GM20431 (cell line): ENCODE results near the gene LRRC37B.
"Not testable (repeated sequence)": the region's sequence is repeated elsewhere in the genome, so short reads cannot be mapped to it uniquely, and the experiment has no call there.

Experiments
- in situ Hi-C: fragments of 300-500 bp; cut with MseI, MboI; formaldehyde crosslinking; loops from one replicate; pipeline ENCODE4 v1.15.0; 2020; ENCODE audit warnings: low sequenced_read_pairs; ENCODE audit not compliant: unreplicated experiment

LRRC37B gene

DNA sequence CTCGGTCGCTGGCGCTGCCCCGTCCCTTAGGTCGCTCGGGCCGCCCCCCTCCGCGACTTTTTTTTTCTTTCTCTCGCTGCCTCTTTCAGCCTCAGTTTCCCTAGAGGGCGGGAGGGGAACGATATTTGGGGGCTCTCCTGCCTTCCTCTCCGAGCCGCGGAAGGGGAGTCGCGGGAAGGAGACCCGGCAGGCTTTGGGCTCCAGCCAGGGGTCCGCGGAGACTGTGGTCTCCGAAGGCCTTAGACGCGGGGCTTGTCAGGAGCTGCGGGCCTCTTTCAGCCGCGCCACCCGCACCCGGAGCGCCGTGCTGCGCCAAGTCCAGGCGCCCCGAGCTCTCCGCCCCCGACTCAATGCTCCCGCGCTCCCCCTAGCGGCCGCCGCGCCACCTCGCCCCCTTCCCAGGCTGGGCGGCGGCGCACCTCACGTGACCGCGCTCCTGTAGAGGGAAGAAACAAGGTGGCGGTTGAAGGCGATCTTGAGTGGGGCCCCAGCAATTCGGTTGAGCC, at the start of gene LRRC37B:
TSS of gene LRRC37B (plus strand) at position 427 of the 506 bp plus-strand sequence. CDS start 14,010 bp downstream, outside the sequence.
- in situ Hi-C loops = loop anchor here (25.0 kb wide), 1 partner anchor 130 kb away; the partner anchor contains the start of gene RHOT1

DNA sequence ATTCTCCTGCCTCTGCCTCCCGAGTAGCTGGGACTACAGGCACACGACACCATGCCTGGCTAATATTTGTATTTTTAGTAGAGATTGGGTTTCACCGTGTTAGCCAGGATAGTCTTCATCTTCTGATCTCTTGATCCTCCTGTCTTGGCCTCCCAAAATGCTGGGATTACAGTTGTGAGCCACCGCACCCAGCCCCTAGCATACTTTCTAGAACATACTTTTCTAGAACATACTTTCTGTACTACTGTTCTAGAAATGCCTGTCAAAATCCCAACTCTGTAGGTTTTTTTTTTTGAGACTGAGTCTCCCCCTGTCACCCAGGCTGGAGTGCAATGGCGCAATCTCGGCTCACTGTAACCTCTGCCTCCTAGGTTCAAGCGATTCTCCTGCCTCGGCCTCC, 43.1 kb upstream of the LRRC37B start:
- in situ Hi-C loops = not testable (repeated sequence)

DNA sequence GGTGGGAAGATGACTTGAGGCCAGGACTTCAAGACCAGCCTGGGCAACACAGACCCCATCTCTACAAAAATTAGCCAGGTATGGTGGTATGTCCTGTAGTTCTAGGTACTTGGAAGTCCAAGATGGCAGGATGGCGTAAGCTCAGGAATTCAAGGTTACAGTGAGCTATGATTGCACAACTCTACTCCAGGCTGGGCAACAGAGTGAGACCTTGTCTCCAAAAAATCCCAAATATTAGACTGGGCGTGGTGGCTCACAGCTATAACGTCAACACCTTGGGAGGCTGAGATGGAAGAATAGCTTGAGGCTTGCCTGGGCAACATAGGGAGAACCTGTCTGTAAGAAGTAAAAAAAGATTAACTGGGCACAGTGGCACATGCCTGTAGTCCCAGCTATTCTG, 39.5 kb upstream of the LRRC37B start:
- in situ Hi-C loops = no loop called here

DNA sequence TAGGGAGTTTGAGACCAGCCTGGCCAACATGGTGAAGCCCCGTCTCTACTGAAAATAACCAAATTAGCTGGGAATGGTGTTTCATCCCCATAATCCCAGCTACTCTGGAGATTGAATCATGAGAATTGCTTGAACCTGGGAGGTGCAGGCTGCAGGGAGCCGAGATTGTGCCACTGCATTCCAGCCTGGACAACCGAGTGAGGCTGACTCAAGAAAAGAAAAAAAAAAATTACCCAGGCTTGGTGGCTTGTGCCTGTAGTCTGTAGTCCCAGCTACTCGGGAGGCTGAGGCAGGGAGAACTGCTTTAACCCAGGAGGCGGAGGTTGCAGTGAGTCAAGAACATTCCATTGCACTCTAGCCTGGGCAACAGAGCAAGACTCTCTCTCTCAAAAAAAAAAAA, 36.8 kb upstream of the LRRC37B start:
- in situ Hi-C loops = not testable (repeated sequence)

DNA sequence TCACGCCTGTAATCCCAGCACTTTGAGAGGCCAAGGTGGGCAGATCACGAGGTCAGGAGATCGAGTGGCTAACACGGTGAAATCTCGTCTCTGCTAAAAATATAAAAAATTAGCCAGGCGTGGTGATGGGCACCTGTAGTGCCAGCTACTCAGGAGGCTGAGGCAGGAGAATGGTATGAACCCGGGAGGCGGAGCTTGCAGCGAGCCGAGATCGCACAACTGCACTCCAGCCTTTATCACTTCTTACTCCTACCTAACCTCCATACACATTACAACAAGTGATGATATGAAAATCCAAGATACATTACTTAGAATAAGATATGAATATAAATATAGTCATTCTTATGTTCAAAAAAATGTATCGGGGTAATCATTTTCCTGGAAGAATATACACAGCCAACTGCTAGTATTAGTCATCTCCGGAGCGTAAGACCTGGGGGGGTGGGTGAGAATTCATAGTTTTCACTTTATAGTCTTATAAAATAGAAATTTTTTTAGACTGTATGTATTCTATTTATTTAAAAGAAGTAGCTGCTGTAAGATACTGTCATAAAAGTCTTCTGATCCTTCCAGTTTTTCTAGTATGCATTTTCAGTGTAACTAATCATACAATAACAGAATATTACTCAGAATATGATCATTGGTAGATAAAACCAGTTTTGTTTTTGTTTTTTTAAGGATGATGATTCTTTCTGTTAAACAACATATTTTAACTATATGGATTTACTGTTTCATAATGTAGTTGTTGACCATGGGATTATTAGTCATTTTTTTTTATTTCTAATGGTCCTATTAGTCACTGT, 32.7 kb upstream of the LRRC37B start:
- in situ Hi-C loops = not testable (repeated sequence)

DNA sequence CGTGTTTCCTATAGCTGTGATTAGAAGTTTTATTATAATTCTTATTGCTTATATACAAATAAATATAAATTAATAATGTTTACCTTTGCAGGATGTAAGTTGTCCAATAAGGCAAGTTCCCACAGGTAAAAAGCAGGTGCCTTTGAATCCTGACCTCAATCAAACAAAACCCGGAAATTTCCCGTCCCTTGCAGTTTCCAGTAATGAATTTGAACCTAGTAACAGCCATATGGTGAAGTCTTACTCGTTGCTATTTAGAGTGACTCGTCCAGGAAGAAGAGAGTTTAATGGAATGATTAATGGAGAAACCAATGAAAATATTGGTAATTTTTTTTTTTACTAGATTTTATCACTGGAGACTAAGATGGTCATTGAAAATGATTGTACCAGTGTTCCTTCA, 31.8 kb upstream of the LRRC37B start:
- in situ Hi-C loops = not testable (repeated sequence)

DNA sequence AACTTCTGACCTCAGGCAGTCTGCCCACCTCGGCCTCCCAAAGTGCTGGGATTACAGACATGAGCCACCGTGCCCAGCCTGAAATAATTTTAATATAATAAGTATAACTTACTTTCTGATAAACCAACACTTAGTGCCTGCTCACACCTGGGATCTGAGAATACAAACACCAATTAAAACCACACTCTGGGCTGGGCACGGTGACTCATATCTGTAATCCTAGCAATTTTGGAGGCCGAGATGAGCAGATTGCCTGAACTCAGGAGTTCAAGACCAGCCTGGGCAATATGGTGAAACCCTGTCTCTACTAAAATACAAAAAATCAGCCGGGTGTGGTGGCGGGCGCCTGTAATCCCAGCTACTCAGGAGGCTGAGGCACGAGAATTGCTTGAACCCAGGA, 15.4 kb upstream of the LRRC37B start:
- in situ Hi-C loops = not testable (repeated sequence)

DNA sequence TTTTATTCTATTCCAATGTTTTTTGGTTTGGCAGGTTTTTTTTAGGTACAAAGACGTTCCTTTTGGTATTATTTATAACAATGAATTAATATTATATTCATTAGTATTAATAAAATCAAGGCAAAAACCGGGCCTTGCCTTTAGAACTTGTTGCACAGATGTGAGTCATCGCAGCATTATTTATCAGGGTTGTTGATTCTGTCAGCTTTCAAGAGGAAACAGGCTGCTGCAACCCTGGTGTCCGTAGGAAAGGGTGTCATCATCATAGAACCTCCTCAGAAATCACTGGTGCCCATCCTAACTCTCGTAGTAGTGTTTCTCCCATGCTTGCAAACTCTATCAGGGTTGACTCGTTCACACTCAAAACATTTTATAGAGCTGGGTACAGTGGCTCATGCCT, 10.2 kb upstream of the LRRC37B start:
- in situ Hi-C loops = no loop called here

DNA sequence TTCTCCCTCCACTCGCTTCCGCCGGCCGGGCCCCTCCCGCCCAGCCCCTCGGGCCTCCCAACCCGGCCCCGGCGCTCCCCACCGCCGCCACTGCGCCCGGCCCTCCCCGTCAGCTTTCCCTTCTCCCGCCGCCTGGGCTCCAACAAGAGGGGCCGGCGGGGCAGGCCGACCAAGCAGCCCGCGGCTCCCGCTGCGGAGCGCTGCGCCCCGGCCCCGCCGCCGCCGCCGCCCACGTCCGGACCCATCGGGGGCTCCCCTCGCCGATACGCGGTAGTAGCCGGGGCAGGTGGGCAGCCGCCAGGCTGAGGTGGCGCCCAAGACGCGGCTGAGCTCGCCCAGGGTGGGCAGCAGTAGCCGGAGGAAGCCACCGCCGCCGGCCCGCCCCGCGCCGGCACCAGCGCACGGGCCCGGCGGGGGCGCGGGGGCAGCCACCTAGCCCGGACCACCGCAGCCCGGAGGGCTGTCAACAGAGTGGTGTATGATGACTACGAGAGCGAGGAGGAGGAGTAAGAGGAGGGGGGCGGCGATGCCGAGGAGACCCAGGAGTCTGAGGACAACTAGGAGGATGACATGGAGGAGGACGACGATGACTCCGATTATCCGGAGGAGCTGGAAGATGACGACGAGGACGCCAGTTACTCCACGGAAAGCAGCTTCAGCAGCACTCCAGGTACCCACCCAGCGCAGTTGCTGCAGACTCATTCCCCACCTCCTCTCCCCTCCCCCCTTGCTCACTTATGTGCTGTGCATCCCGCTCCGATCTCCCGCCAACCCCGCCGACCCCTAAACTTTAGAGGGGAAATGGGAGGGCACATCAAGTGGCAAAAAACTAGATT, 498 bp downstream of the LRRC37B start:
- in situ Hi-C loops = loop anchor here (25.0 kb wide), 1 partner anchor 130 kb away; the partner anchor contains the start of gene RHOT1

DNA sequence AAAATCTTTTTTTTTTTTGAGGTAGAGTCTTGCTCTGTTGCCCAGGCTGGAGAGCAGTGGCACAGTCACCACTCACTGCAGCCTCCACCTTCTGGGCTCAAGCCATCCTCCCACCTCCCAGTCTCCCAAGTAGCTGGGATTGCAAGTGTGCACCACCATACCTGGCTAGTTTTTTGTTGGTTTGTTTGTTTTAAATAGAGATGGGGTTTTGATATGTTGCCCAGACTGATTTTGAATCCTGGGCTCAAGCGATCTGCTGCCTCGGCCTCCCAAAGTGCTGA, 2.0 kb downstream of the LRRC37B start:
- in situ Hi-C loops = loop anchor here (25.0 kb wide), 1 partner anchor 128 kb away; the partner anchor contains the start of gene RHOT1

DNA sequence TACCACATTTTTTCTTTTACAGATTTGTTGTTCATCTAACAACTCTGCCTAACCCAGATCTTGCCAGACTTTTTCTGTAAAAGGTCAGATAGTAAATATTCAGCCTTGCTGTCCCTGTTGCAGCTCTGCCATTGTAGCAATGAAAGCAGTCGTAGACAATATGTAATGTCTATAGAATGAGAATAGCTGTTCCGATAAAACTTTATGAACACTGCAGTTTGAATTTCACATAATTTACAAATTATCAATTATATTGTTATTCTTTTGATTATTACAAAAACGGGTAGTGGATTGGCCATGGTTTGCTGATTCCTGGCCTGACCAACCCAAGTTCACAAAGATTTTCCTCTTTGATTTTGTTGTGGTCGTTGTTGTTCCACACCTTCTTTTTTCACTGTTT, 2.9 kb downstream of the LRRC37B start:
- in situ Hi-C loops = loop anchor here (25.0 kb wide), 1 partner anchor 127 kb away; the partner anchor contains the start of gene RHOT1

DNA sequence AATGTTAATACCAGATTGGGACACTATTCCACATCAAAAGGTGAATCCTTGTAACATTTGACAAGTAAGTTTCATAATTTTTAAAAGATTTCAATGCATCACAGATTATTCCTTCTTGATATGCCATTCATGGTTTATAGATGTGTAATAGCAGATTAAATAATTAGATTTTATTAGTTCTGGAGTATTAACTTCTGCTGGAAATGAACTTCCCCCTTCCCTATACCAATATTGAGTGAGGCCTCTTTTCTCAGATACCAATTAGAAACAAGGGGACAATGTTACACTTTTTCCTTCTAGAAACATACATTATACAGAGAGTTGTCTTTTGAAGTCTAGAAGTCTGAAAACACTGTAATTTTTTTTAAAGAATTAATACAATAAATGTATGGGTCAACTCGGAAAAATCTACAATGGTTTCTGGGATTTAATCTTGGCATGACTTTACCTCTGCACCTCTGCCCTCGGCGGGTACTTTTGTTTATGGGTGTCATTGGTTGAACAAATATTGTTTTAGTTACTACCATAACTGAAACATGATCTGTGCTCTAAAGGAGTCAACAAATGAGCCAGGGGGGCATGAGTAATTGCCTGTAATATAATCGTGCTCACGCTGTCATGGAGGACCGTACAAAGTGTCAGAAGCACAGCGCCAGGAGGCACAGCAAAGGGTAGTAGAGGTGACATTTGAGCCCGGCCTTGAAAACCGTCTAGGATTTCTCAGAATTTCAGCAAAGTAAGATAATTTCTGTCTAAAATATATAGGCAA, 8.2 kb downstream of the LRRC37B start:
- in situ Hi-C loops = loop anchor here (25.0 kb wide), 1 partner anchor 122 kb away; the partner anchor contains the start of gene RHOT1

DNA sequence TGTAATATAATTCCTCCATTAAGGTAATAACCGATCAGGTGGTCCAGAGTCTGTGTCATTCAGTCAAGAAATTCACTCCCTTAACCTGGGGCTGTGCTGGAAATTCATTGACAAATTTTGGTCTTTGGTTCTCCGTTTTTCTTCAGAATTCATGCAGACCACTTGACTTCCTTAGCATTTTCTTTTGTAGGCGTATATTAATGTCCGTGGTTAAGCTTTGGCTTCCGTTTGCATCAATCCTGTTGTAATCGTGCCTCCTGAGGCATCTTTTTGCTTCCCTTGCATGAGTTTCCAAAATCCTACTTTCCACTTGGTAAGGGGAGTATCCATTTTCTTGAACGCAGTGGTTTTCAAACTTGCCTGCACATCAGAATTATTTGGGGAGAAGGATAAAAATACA, 9.0 kb downstream of the LRRC37B start:
- in situ Hi-C loops = loop anchor here (25.0 kb wide), 1 partner anchor 121 kb away; the partner anchor contains the start of gene RHOT1

DNA sequence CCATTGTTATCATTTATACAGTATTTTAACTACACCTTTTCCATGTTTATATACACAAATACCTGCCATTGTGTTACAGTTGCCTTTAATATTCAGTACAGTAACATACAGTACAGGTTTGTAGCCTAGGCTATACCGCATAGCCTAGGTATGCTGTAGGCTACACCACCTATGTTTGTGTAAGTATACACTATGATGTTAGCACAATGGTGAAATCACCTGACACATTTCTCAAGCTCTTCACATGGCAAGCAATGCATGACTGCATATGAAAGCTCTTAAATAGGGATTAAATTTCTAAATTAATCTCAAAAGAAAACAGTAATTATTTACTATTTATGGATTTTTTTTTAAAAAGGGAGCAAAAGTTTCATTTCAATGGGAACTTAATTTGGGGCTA, 12.0 kb downstream of the LRRC37B start:
- in situ Hi-C loops = loop anchor here (25.0 kb wide), 1 partner anchor 118 kb away; the partner anchor contains the start of gene RHOT1

DNA sequence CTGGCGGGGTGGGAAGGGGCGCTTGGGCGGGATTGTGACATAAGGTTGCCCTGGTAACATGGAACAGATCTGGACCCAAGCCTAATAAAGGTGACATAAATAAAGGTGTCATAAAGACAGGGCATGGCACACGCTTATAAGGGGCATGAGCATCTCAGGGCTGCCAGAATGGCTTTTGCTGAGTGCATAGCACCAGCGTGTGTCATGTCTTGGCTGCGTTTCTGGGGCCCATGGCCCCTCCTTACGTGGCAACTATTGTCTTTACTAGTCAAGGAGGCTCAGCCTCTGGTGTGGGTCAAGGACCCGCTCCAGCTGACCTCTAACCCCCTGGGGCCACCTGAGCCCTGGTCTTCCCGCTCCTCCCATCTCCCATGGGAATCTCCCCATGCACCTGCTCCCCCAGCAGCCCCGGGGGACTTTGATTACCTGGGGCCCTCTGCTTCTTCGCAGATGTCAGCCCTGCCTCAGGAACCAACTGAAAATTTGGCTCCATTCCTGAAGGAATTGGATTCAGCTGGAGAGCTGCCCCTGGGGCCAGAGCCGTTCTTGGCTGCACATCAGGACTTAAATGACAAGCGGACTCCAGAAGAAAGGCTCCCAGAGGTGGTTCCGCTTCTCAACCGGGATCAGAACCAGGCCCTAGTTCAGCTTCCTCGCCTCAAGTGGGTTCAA, 13.9 kb downstream of the LRRC37B start:
- in situ Hi-C loops = loop anchor here (25.0 kb wide), 1 partner anchor 116 kb away; the partner anchor contains the start of gene RHOT1

DNA sequence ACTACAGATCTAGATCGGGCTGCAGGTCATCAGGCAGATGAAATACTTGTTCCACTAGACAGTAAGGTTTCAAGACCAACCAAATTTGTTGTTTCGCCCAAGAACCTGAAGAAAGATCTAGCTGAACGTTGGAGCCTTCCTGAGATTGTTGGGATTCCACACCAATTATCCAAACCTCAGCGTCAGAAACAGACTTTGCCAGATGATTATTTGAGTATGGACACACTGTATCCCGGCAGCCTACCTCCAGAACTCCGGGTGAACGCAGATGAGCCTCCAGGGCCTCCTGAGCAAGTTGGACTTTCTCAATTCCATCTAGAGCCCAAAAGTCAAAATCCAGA, 14.4 kb downstream of the LRRC37B start:
- in situ Hi-C loops = loop anchor here (25.0 kb wide), 1 partner anchor 116 kb away; the partner anchor contains the start of gene RHOT1

DNA sequence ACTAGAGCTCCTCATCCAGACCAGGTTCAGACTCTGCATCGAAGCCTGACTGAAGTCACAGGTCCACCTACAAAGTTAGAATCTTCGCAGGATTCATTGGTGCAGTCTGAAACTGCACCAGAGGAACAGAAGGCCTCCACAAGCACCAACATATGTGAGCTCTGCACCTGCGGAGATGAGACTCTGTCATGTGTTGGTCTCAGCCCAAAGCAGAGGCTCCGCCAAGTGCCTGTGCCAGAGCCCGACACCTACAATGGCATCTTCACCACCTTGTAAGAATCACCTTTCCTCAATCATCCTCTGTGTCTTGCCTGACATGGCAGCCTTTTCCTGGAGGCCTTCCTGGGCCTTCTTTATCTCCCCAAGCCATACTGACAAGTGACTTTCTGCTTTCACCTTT, 15.4 kb downstream of the LRRC37B start:
- in situ Hi-C loops = loop anchor here (25.0 kb wide), 1 partner anchor 115 kb away; the partner anchor contains the start of gene RHOT1

DNA sequence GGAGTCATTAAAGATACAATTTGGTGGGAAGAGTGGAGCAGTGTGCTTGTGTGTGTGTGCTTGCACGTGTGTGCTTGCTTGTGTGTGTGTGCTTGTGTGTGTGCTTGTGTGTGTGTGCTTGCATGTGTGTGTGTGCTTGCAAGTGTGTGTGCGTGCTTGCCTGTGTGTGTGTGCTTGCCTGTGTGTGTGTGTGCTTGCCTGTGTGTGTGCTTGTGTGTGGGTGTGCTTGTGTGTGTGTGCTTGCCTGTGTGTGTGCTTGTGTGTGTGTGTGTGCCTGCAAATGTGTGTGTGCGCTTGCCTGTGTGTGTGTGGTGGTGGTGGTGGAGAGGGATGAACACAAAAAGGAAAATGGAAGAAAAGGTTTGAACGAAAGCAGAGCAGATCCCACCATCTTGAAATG, 20.1 kb downstream of the LRRC37B start:
- in situ Hi-C loops = not testable (repeated sequence)

DNA sequence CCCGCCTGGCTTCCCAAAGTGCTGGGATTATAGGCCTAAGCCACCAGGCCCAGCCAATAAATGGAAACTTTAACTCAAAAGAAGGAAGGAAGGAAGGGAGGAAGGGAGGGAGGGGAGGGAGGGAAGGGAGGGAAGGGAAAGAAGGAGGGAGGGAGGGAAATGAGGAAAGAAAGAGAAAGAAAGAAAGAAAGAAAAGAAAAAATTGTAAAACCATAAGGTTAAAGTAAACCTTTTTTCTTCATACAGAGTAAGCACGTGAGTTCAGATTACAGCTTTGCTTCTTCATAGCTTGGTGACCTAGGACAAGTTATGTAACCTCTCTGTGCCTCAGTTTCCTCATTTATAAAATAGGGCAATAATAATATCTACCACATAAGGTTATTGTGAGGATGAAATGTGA, 26.0 kb downstream of the LRRC37B start:
- in situ Hi-C loops = no loop called here
